GF-D8 (cell line): Measurements from ENCODE around the gene FUT3.
"Not testable (repeated sequence)": the region's sequence is repeated elsewhere in the genome, so short reads cannot be mapped to it uniquely, and the experiment has no call there.

Experiments
- DNase-seq: peaks from one replicate; lab custom pipeline; 2025; lab: John Stamatoyannopoulos, UW

Gene FUT3

GRCh38 chr19:5882421-5882968, 31.2 kb upstream of the FUT3 start:
- DNase-seq, result no peak

- no peak for DNase-seq
Measured at GRCh38 chr19:5881543-5882299, 30.5 kb upstream of the FUT3 start.

GRCh38 chr19:5880604-5881078, 29.4 kb upstream of the FUT3 start:
- no peak for DNase-seq

GRCh38 chr19:5880196-5880595, 28.9 kb upstream of the FUT3 start:
- no peak for DNase-seq

- DNase-seq, result no peak
Measured at GRCh38 chr19:5877882-5878281, 26.6 kb upstream of the FUT3 start.

GRCh38 chr19:5877427-5877826, 26.2 kb upstream of the FUT3 start:
- DNase-seq, result no peak

- DNase-seq, result not testable (repeated sequence)
Measured at GRCh38 chr19:5874496-5874895, 23.2 kb upstream of the FUT3 start.

- DNase-seq, result no peak
Measured at GRCh38 chr19:5873617-5874199, 22.5 kb upstream of the FUT3 start.

- no peak for DNase-seq
Measured at GRCh38 chr19:5870986-5871394, 19.7 kb upstream of the FUT3 start.

GRCh38 chr19:5867201-5868136, 16.2 kb upstream of the FUT3 start:
- no peak for DNase-seq

- DNase-seq, result no peak
Measured at GRCh38 chr19:5865772-5866171, 14.5 kb upstream of the FUT3 start.

GRCh38 chr19:5864725-5865486, 13.7 kb upstream of the FUT3 start:
- no peak for DNase-seq

- DNase-seq, result no peak
Measured at GRCh38 chr19:5864013-5864720, 12.9 kb upstream of the FUT3 start.

GRCh38 chr19:5863030-5863665, 11.9 kb upstream of the FUT3 start:
- DNase-seq, result no peak

- no peak for DNase-seq
Measured at GRCh38 chr19:5857203-5858081, 6.2 kb upstream of the FUT3 start.

GRCh38 chr19:5855151-5855550, 3.9 kb upstream of the FUT3 start:
- not testable (repeated sequence) for DNase-seq

GRCh38 chr19:5854121-5854520, 2.9 kb upstream of the FUT3 start:
- not testable (repeated sequence) for DNase-seq

- DNase-seq, result no peak
Measured at GRCh38 chr19:5850743-5851293, 431 bp downstream of the FUT3 start.

- no peak for DNase-seq
Measured at GRCh38 chr19:5850189-5850588, 1.1 kb downstream of the FUT3 start.
